Measurements from ENCODE around the gene ATP7B.

Gene ATP7B

GRCh38 chr13:51895906-51896888 is 115.1 kb downstream of the ATP7B start:
- H3K4me1 ChIP-seq (ENCODE audit: insufficient read depth, poor library complexity, severe bottlenecking), result no peaks in the 10 kb centered on the region
- no peak overlapping the region for H3K27ac ChIP-seq (ENCODE audit: poor library complexity, severe bottlenecking)
- H3K4me3 ChIP-seq (ENCODE audit: severe bottlenecking), result no peak overlapping the region
- ATAC-seq (ENCODE audit: low read depth), result peak; percentile 69; the same call in 2 of the 3 replicates
- no peaks in the 10 kb centered on the region for H3K36me3 ChIP-seq (ENCODE audit: low read depth)
- peak; percentile 71 for TF ChIP-seq CTCF (IDR thresholded peaks at IDR 0.05; ENCODE audit: poor library complexity, severe bottlenecking)
- H3K27me3 ChIP-seq (ENCODE audit: insufficient read depth, poor library complexity, severe bottlenecking), result no peaks in the 10 kb centered on the region
- DNase-seq (ENCODE audit: low spot score), result no peak
- H3K9me3 ChIP-seq (ENCODE audit: severe bottlenecking), result no peaks in the 10 kb centered on the region

GRCh38 chr13:51894239-51894638 is 117.0 kb downstream of the ATP7B start:
- Histone ChIP-seq H3K4me1 (ENCODE audit: insufficient read depth, poor library complexity, severe bottlenecking) (no peaks in the 10 kb centered on the region), H3K27me3 (ENCODE audit: insufficient read depth, poor library complexity, severe bottlenecking) (no peaks in the 10 kb centered on the region), H3K36me3 (ENCODE audit: low read depth) (no peaks in the 10 kb centered on the region), H3K27ac (ENCODE audit: poor library complexity, severe bottlenecking) (no peak overlapping the region), H3K9me3 (ENCODE audit: severe bottlenecking) (no peaks in the 10 kb centered on the region), H3K4me3 (ENCODE audit: severe bottlenecking) (no peak overlapping the region)
- TF ChIP-seq CTCF (IDR thresholded peaks at IDR 0.05; ENCODE audit: poor library complexity, severe bottlenecking), result no peak
- no peak; the same call in 2 of the 3 replicates for ATAC-seq (ENCODE audit: low read depth)
- DNase-seq (ENCODE audit: low spot score), result no peak

- DNase-seq (ENCODE audit: low spot score) (no peak), ATAC-seq (ENCODE audit: low read depth) (no peak)
- Histone ChIP-seq H3K36me3 (ENCODE audit: low read depth) (no peaks in the 10 kb centered on the region), H3K4me3 (ENCODE audit: severe bottlenecking) (no peak overlapping the region), H3K9me3 (ENCODE audit: severe bottlenecking) (no peaks in the 10 kb centered on the region), H3K27me3 (ENCODE audit: insufficient read depth, poor library complexity, severe bottlenecking) (no peaks in the 10 kb centered on the region), H3K4me1 (ENCODE audit: insufficient read depth, poor library complexity, severe bottlenecking) (no peaks in the 10 kb centered on the region), H3K27ac (ENCODE audit: poor library complexity, severe bottlenecking) (no peak overlapping the region)
- TF ChIP-seq CTCF (IDR thresholded peaks at IDR 0.05; ENCODE audit: poor library complexity, severe bottlenecking), result no peak
Measured at GRCh38 chr13:51892657-51893056, 118.6 kb downstream of the ATP7B start.

GRCh38 chr13:51887468-51887867 is 123.8 kb downstream of the ATP7B start:
- Histone ChIP-seq H3K9me3 (ENCODE audit: severe bottlenecking) (no peaks in the 10 kb centered on the region), H3K27me3 (ENCODE audit: insufficient read depth, poor library complexity, severe bottlenecking) (no peaks in the 10 kb centered on the region), H3K27ac (ENCODE audit: poor library complexity, severe bottlenecking) (no peak overlapping the region), H3K4me3 (ENCODE audit: severe bottlenecking) (no peak overlapping the region), H3K4me1 (ENCODE audit: insufficient read depth, poor library complexity, severe bottlenecking) (no peaks in the 10 kb centered on the region), H3K36me3 (ENCODE audit: low read depth) (no peaks in the 10 kb centered on the region)
- ATAC-seq (ENCODE audit: low read depth) (0 out of 3 replicates have a peak, but pooled peaks have one; percentile 36), DNase-seq (ENCODE audit: low spot score) (no peak)
- TF ChIP-seq CTCF (IDR thresholded peaks at IDR 0.05; ENCODE audit: poor library complexity, severe bottlenecking), result no peak

GRCh38 chr13:51885651-51886050 is 125.6 kb downstream of the ATP7B start:
- Histone ChIP-seq H3K36me3 (ENCODE audit: low read depth) (no peaks in the 10 kb centered on the region), H3K4me1 (ENCODE audit: insufficient read depth, poor library complexity, severe bottlenecking) (no peaks in the 10 kb centered on the region), H3K4me3 (ENCODE audit: severe bottlenecking) (no peak overlapping the region), H3K27me3 (ENCODE audit: insufficient read depth, poor library complexity, severe bottlenecking) (no peaks in the 10 kb centered on the region), H3K9me3 (ENCODE audit: severe bottlenecking) (no peaks in the 10 kb centered on the region), H3K27ac (ENCODE audit: poor library complexity, severe bottlenecking) (no peak overlapping the region)
- no peak for TF ChIP-seq CTCF (IDR thresholded peaks at IDR 0.05; ENCODE audit: poor library complexity, severe bottlenecking)
- ATAC-seq (ENCODE audit: low read depth) (no peak), DNase-seq (ENCODE audit: low spot score) (no peak)
